ENCODE results near the gene IL15RA. TPM values are rescaled to one million over a fixed set of nuclear protein-coding genes. Genes with fewer than 3 reads are reported as not detected.

IL15RA gene
- total and polyA plus RNA-seq, 8 donors = 4.4 to 46.2 (median 6.8) TPM

DNA sequence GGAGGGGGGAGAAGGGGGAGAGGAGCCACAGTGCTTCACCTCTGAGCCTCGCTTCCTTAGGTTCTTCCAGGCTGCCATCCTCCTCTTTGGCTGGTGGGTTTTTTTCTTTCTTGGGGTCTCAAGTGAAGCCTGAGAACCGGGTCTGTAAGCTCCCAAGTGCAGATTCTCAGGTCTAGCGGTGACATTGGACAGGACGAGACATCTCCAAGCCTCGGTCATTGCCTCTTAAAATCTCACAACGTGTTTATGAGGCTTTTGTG is 817 bp upstream of the IL15RA start:
- TF ChIP-seq, protein P1, sequence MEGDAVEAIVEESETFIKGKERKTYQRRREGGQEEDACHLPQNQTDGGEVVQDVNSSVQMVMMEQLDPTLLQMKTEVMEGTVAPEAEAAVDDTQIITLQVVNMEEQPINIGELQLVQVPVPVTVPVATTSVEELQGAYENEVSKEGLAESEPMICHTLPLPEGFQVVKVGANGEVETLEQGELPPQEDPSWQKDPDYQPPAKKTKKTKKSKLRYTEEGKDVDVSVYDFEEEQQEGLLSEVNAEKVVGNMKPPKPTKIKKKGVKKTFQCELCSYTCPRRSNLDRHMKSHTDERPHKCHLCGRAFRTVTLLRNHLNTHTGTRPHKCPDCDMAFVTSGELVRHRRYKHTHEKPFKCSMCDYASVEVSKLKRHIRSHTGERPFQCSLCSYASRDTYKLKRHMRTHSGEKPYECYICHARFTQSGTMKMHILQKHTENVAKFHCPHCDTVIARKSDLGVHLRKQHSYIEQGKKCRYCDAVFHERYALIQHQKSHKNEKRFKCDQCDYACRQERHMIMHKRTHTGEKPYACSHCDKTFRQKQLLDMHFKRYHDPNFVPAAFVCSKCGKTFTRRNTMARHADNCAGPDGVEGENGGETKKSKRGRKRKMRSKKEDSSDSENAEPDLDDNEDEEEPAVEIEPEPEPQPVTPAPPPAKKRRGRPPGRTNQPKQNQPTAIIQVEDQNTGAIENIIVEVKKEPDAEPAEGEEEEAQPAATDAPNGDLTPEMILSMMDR (IDR thresholded peaks at IDR 0.05) = no peak
- Histone ChIP-seq H3K27ac (peak overlapping the region; percentile 97 to 98), H3K36me3 (no peaks in the 10 kb centered on the region), H3K4me1 (peaks cover 0 to 40% of the 10 kb centered on the region in 2 donors), H3K27me3 (no peaks in the 10 kb centered on the region), H3K4me3 (peak overlapping the region; percentile 79 to 92), H3K9me3 (no peaks in the 10 kb centered on the region)
- intact Hi-C loops (cut with DNase I) = no loop called here
- no peak for DNase-seq
- no peak for ATAC-seq

DNA sequence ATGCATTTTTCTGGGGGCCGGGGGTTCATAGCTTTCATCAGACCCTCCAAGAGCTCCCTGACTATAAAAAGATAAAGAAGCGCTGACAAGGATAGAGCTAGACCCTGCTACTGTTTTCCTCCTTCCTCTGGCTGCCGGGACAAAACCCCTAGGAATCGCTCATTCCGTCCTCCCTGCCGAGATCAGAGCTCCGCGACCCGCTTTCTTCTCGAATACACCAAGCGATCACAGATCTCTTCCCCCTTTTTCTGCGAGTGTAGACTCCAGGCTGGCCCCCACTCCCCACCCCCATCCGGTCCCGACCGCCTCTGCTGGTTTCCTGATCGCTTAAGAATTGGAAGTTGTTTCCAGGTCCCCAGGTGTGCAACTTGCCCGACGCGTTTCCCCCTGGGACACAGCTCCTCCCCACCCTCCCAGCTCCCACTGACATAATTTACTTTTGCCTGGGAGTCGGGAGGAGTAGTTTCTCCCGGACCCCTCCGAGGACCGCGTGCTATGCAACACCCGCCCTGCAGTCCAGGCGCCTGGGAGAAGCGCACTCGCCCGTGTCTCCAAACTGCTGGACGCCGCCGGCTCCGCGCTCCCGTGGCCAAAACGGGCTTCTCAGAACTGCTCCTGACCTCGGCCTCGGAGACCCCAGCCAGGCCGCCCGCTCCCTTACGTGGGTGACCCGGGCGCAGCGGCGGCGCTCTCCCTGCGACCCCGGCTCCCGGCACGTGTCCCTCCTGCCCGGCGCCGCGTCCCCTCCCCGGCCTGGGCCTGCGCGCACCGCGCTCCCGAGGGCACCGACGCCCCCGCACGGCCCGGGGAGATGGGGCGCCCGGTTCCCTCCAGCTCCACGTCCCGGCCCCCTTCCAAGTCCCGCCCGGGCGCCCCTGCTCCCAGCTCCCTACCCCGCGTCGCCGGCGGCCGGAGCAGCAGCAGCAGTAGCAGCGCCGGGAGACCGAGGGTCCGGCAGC is 552 bp downstream of the IL15RA start:
- Histone ChIP-seq H3K27ac (peak overlapping the region; percentile 97 to 98), H3K36me3 (no peaks in the 10 kb centered on the region), H3K9me3 (no peaks in the 10 kb centered on the region), H3K4me3 (peak overlapping the region; percentile 79 to 92), H3K4me1 (peaks cover 5 to 54% of the 10 kb centered on the region in 2 donors), H3K27me3 (no peaks in the 10 kb centered on the region)
- ATAC-seq (peak; percentile 59), DNase-seq (peak; percentile 48 to 87 (median 56))
- TF ChIP-seq, protein P1 (IDR thresholded peaks at IDR 0.05) = no peak
- intact Hi-C loops (cut with DNase I) = no loop called here

DNA sequence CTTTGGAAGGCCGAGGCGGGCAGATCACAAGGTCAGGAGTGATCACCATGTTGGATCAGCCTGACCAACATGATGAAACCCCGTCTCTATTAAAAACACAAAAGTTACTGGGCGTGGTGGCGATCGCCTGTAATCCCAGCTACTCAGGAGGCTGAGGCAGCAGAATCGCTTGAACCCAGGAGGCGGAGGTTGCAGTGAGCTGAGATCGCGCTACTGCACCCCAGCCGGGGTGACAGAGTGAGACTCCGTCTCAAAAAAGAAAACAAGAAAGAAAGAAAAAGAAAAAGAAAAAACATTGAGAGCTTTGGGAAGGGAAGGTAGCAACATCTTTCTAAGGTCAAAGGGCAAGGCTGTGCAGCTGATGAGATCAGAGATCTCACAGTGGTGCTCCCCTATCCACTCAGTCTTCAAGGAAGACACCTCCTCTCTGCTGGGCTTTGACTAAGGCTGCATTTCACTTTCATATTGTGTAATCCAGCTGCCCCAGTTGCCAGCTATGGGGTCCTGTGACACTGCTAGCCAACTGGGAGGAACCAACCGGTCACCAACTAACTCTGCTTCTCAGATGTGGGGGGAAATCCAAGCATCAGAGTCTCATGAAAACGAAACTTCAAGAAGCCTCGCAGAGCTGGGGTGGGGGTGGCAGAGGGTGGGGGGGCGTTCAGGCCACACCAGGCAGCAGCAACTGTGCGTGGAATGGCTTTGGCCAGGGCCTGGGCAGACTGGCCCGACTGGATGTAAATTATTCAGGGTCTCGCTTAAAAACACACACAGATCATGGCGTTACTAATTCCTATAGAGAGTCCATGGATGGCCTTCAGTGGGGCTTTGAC is 1.5 kb downstream of the IL15RA start:
- peak overlapping the region; percentile 97 to 98 for H3K27ac ChIP-seq
- H3K4me1 ChIP-seq = peaks cover 11 to 63% of the 10 kb centered on the region in 2 donors
- peak overlapping the region; percentile 79 to 92 for H3K4me3 ChIP-seq
- no peaks in the 10 kb centered on the region for H3K36me3 ChIP-seq
- ATAC-seq (peak; percentile 12), DNase-seq (peak in 1 of 4 donors; percentile 58)
- TF ChIP-seq, protein P1 (IDR thresholded peaks at IDR 0.05) = no peak
- intact Hi-C loops (cut with DNase I) = no loop called here
- no peaks in the 10 kb centered on the region for H3K27me3 ChIP-seq
- H3K9me3 ChIP-seq = no peaks in the 10 kb centered on the region

DNA sequence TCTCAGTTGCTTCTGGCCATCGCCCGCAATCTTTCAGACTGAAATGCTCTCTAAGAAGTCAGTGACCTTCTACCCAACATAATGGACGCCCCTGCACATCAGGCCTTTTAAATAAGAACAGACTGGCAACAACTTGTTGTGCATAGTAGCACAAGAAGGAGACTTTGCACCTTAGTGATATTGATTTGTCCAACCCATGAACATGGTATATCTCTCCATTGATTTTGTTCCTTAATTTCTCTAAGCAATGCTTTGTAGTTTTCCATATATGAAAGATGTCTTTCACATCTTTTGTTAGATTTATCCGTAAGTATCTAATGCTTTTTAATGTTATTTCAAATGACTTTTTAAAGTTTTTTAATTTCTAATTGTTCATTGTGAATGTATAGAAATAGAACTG is 4.3 kb downstream of the IL15RA start:
- no peak overlapping the region for H3K4me3 ChIP-seq
- H3K27me3 ChIP-seq = no peaks in the 10 kb centered on the region
- H3K9me3 ChIP-seq = no peaks in the 10 kb centered on the region
- peak overlapping the region in 1 of 2 donors; percentile 72 for H3K27ac ChIP-seq
- DNase-seq = no peak
- no peak for ATAC-seq
- intact Hi-C loops (cut with DNase I) = no loop called here
- H3K4me1 ChIP-seq = peaks cover 11 to 64% of the 10 kb centered on the region in 2 donors
- TF ChIP-seq, protein P1 (IDR thresholded peaks at IDR 0.05) = no peak
- H3K36me3 ChIP-seq = no peaks in the 10 kb centered on the region

DNA sequence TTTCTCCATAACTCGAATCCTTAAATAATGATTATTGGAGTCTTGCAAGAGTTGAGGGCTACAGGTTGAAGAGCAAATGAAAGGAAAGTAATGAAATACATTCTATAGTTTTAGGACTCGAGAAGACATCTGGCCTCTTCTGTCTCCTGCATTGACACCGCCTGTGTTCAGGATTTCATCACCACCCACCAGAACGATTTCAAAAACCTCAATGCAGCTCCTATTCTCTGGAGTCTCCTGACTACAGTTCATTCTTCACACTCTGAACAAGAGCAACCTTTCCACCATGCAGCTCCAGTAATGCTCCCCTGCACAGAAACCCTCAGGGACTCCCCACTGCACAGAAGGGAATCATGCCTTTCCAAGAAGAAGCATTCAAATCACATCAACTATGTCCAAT is 5.5 kb downstream of the IL15RA start:
- Histone ChIP-seq H3K9me3 (no peaks in the 10 kb centered on the region), H3K4me3 (no peak overlapping the region), H3K36me3 (peaks cover 0 to 8% of the 10 kb centered on the region in 2 donors), H3K27me3 (no peaks in the 10 kb centered on the region), H3K4me1 (peaks cover 11 to 64% of the 10 kb centered on the region in 2 donors), H3K27ac (peak overlapping the region; percentile 72 to 74)
- TF ChIP-seq, protein P1 (IDR thresholded peaks at IDR 0.05) = no peak
- intact Hi-C loops (cut with DNase I) = no loop called here
- no peak for ATAC-seq
- DNase-seq = no peak
